ENCODE measurements around the gene ATP2B2. TPM values are rescaled to one million over a fixed set of nuclear protein-coding genes. Genes with fewer than 3 reads are reported as not detected.
A peak's percentile ranks its signal among the peaks of the same experiment; 100 is the strongest.

ATP2B2 gene
- total and polyA plus RNA-seq, 9 of the 15 experiments (the other 6 are each of a cell fraction or from before 2014, with no cell fraction given) = 0.06 TPM; not detected in 8

DNA sequence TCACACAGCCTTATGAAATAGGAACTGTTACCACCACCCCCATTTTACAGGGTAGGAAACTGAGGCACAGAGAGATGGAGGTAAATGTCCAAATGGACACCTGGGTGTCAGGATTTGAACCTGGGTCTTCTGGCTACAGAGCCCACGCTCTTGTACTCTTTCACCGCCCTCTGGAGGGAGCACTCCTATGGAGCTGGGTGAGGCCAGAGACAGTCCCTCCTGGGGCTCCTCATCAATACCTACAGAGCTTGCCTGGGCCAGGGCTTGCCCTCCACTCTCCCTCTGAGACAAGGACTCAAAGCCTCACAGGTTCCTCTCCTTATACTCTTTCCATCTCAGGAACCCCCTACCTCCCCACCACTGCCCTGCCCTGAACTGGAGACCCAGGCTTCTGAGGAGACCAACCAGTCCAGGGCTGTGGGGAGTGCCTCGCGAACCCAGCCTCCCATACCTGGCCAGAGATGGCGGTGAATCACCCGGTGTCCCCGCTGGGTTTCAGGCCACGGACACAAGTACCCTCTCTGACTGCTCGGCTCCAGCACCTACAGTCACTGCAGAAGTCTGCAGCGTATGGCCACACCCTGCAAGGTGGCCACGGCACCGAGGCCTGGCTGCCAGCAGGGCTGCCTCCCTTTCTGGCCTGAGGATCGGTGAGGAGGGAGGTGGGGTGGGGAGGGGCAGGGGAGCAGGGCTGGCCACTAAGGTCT lies 22.1 kb upstream of the ATP2B2 start:
- Histone ChIP-seq H2AFZ (ENCODE audit: low read depth, low read length) (no peak overlapping the region), H3K4me3 (no peak overlapping the region), H3K4me2 (ENCODE audit: insufficient read depth, low read length) (no peak overlapping the region), H3K9me1 (ENCODE audit: control insufficient read depth, insufficient read depth, low read length) (no peaks in the 10 kb centered on the region), H3K36me3 (ENCODE audit: control insufficient read depth, insufficient read depth, low read length) (no peaks in the 10 kb centered on the region), H3K9me3 (replicated peaks; ENCODE audit: control insufficient read depth, insufficient read depth, low read depth, low read length) (no peaks in the 10 kb centered on the region), H3K4me1 (replicated peaks in 1 of 2; ENCODE audit: control insufficient read depth in 2 of 2, insufficient read depth in 2 of 2, low read length in 2 of 2) (0 out of 5 replicates have a peak, but pooled peaks cover 0 to 4% of the 10 kb centered on the region in 2 experiments), H3K9ac (ENCODE audit: insufficient read depth in 1 of 2, low read depth in 2 of 2, low read length in 2 of 2) (no peak overlapping the region), H3K27me3 (ENCODE audit: control insufficient read depth in 2 of 2, insufficient read depth in 2 of 2, low read length in 2 of 2) (peaks cover 17 to 62% of the 10 kb centered on the region in 2 experiments), H3K79me2 (ENCODE audit: control insufficient read depth, insufficient read depth, low read length) (no peaks in the 10 kb centered on the region), H4K20me1 (replicated peaks; ENCODE audit: control insufficient read depth, insufficient read depth, low read length) (peaks cover 16% of the 10 kb centered on the region), H3K27ac (ENCODE audit: extremely low read depth, low read depth, low read length) (no peak overlapping the region)
- ATAC-seq (peak; percentile 67), DNase-seq (ENCODE audit: extremely low read depth in 1 of 4, low spot score in 3 of 4) (no peak), FAIRE-seq (no peak)
- intact Hi-C loops (cut with micrococcal nuclease) (no loop called here), in situ Hi-C loops (cut with MboI) (no loop called here)
- 2% methylated on average over 13 of the region's 13 CpGs for WGBS (ENCODE audit: insufficient coverage, low coverage, missing lambda C conversion rate)
- no TSS peak for BruUV-seq (replicated peaks)
- POLR2A ChIA-PET = interaction anchor here (0.5 to 0.6 kb wide), 3 partner anchors 24 to 212 kb away, joined by 3 read pairs; no protein-coding TSS in a partner anchor
- TF ChIP-seq, protein P1, sequence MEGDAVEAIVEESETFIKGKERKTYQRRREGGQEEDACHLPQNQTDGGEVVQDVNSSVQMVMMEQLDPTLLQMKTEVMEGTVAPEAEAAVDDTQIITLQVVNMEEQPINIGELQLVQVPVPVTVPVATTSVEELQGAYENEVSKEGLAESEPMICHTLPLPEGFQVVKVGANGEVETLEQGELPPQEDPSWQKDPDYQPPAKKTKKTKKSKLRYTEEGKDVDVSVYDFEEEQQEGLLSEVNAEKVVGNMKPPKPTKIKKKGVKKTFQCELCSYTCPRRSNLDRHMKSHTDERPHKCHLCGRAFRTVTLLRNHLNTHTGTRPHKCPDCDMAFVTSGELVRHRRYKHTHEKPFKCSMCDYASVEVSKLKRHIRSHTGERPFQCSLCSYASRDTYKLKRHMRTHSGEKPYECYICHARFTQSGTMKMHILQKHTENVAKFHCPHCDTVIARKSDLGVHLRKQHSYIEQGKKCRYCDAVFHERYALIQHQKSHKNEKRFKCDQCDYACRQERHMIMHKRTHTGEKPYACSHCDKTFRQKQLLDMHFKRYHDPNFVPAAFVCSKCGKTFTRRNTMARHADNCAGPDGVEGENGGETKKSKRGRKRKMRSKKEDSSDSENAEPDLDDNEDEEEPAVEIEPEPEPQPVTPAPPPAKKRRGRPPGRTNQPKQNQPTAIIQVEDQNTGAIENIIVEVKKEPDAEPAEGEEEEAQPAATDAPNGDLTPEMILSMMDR (IDR thresholded peaks at IDR 0.05 in 2 of 3, conservative IDR thresholded peaks at IDR 0.05 in 1 of 3; ENCODE audit: insufficient read depth in 2 of 3, low read depth in 1 of 3, low read length in 3 of 3) = peak in 1 of 3 experiments; percentile 3; a peak in 1 of 6 replicates
- TF ChIP-seq, protein P2, sequence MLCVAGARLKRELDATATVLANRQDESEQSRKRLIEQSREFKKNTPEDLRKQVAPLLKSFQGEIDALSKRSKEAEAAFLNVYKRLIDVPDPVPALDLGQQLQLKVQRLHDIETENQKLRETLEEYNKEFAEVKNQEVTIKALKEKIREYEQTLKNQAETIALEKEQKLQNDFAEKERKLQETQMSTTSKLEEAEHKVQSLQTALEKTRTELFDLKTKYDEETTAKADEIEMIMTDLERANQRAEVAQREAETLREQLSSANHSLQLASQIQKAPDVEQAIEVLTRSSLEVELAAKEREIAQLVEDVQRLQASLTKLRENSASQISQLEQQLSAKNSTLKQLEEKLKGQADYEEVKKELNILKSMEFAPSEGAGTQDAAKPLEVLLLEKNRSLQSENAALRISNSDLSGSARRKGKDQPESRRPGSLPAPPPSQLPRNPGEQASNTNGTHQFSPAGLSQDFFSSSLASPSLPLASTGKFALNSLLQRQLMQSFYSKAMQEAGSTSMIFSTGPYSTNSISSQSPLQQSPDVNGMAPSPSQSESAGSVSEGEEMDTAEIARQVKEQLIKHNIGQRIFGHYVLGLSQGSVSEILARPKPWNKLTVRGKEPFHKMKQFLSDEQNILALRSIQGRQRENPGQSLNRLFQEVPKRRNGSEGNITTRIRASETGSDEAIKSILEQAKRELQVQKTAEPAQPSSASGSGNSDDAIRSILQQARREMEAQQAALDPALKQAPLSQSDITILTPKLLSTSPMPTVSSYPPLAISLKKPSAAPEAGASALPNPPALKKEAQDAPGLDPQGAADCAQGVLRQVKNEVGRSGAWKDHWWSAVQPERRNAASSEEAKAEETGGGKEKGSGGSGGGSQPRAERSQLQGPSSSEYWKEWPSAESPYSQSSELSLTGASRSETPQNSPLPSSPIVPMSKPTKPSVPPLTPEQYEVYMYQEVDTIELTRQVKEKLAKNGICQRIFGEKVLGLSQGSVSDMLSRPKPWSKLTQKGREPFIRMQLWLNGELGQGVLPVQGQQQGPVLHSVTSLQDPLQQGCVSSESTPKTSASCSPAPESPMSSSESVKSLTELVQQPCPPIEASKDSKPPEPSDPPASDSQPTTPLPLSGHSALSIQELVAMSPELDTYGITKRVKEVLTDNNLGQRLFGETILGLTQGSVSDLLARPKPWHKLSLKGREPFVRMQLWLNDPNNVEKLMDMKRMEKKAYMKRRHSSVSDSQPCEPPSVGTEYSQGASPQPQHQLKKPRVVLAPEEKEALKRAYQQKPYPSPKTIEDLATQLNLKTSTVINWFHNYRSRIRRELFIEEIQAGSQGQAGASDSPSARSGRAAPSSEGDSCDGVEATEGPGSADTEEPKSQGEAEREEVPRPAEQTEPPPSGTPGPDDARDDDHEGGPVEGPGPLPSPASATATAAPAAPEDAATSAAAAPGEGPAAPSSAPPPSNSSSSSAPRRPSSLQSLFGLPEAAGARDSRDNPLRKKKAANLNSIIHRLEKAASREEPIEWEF (CRISPR knock-in tag; IDR thresholded peaks at IDR 0.05) = no peak
- TF ChIP-seq ZNF780A (CRISPR knock-in tag; IDR thresholded peaks at IDR 0.05) (no peak), RBM25 (IDR thresholded peaks at IDR 0.05; ENCODE audit: low read depth, low read length, severe bottlenecking) (peak; percentile 12)
- CTCF ChIA-PET (ENCODE audit: low intra/inter-chr PET ratio) = no interaction called here
